Esophagus muscularis mucosa (tissue), 3 donors: ENCODE results near the gene POU3F3.

Experiments used
- POLR2A ChIP-seq: fragments of 450-650 bp; IDR thresholded peaks from one replicate; pipeline ENCODE4 v1.6.1; 2017; ENCODE audit warnings: antibody characterized with exemption, moderate library complexity, mild to moderate bottlenecking, low read depth
- POLR2AphosphoS5 ChIP-seq, 2 donors: sonication (generic); formaldehyde crosslinking; IDR thresholded peaks; one replicate each; pipeline ENCODE4 v1.6.1; 2017; ENCODE audit warnings: antibody characterized with exemption in 2 of 2
- TF ChIP-seq, protein P1 (sequence below), 3 experiments: fragments of 200-600 bp in 2 of 3; fragments of 450-650 bp in 1 of 3; sonication (generic) in 2 of 3; IDR thresholded peaks; one replicate each; pipeline ENCODE4 v1.5.1; 2017 to 2019; ENCODE audit warnings: antibody characterized with exemption in 3 of 3, mild to moderate bottlenecking in 2 of 3, moderate library complexity in 1 of 3

DNA sequence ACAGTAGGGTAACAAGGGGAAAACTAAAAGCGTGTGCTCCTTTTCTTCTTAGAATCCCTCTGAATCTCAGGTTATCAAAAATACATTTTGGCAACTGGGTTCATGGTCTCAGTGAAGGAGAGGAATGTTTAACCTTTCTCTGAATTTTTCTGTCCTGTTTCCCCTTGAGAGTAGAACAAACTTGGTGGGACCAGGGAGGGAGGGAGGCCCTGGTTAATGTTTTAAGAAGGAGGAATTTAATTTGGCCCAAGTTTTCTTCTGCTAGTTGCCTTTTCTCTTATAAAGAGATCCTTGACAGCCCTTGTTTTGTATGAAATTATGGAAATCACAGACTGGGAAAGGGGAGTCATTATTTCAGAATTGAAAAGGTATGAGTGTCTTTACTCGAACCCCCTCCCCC lies 12.2 kb upstream of the POU3F3 start:
- TF ChIP-seq POLR2AphosphoS5 (IDR thresholded peaks at IDR 0.05) (no peak), POLR2A (no peak)
- TF ChIP-seq, protein P1, sequence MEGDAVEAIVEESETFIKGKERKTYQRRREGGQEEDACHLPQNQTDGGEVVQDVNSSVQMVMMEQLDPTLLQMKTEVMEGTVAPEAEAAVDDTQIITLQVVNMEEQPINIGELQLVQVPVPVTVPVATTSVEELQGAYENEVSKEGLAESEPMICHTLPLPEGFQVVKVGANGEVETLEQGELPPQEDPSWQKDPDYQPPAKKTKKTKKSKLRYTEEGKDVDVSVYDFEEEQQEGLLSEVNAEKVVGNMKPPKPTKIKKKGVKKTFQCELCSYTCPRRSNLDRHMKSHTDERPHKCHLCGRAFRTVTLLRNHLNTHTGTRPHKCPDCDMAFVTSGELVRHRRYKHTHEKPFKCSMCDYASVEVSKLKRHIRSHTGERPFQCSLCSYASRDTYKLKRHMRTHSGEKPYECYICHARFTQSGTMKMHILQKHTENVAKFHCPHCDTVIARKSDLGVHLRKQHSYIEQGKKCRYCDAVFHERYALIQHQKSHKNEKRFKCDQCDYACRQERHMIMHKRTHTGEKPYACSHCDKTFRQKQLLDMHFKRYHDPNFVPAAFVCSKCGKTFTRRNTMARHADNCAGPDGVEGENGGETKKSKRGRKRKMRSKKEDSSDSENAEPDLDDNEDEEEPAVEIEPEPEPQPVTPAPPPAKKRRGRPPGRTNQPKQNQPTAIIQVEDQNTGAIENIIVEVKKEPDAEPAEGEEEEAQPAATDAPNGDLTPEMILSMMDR (IDR thresholded peaks at IDR 0.05): no peak
